ENCODE data around the gene PLEKHG2. TPM values are rescaled to one million over a fixed set of nuclear protein-coding genes. Genes with fewer than 3 reads are reported as not detected.

The PLEKHG2 gene
- total RNA-seq, 1 donor from 2014 or later = 172 TPM

GRCh38 chr19:39444598-39445195 is 32.2 kb downstream of the PLEKHG2 start:
- Mint-ChIP-seq H3K27me3 (ENCODE audit: unreplicated experiment) (peaks cover 11% of the 10 kb centered on the region), H3K9me3 (ENCODE audit: unreplicated experiment) (no peaks in the 10 kb centered on the region), H3K36me3 (ENCODE audit: low read depth, unreplicated experiment) (peaks cover 17% of the 10 kb centered on the region), H3K27ac (ENCODE audit: unreplicated experiment) (peak overlapping the region; percentile 95), H3K4me1 (ENCODE audit: unreplicated experiment) (peaks cover 32% of the 10 kb centered on the region), H3K4me3 (ENCODE audit: unreplicated experiment) (peak overlapping the region; percentile 99)
- DNase-seq (ENCODE audit: low spot score) = no peak
- no peak for TF ChIP-seq CTCF (IDR thresholded peaks at IDR 0.05; ENCODE audit: unreplicated experiment)

GRCh38 chr19:39445196-39446111 is 33.0 kb downstream of the PLEKHG2 start, which contains the start of gene SUPT5H:
Gene SUPT5H, plus strand, starts transcription at chr19:39445582. Its CDS starts 309 bp downstream, at chr19:39445891.
- Mint-ChIP-seq H3K4me3 (ENCODE audit: unreplicated experiment) (peak within 1 kb of the TSS; percentile 99), H3K9me3 (ENCODE audit: unreplicated experiment) (no peaks in the 10 kb centered on the region), H3K36me3 (ENCODE audit: low read depth, unreplicated experiment) (peaks cover 17% of the 10 kb centered on the region), H3K27me3 (ENCODE audit: unreplicated experiment) (peaks cover 11% of the 10 kb centered on the region), H3K4me1 (ENCODE audit: unreplicated experiment) (peaks cover 32% of the 10 kb centered on the region), H3K27ac (ENCODE audit: unreplicated experiment) (peak within 1 kb of the TSS; percentile 95)
- no peak for TF ChIP-seq CTCF (IDR thresholded peaks at IDR 0.05; ENCODE audit: unreplicated experiment)
- DNase-seq (ENCODE audit: low spot score) = peak; percentile 94

GRCh38 chr19:39446365-39447084 is 34.1 kb downstream of the PLEKHG2 start:
- H3K4me3 Mint-ChIP-seq (ENCODE audit: unreplicated experiment) = peak overlapping the region; percentile 99
- no peak for DNase-seq (ENCODE audit: low spot score)
- peak overlapping the region; percentile 33 for H3K27ac Mint-ChIP-seq (ENCODE audit: unreplicated experiment)

GRCh38 chr19:39448271-39448670 is 35.8 kb downstream of the PLEKHG2 start:
- Mint-ChIP-seq H3K4me3 (ENCODE audit: unreplicated experiment) (peak overlapping the region; percentile 1), H3K27ac (ENCODE audit: unreplicated experiment) (no peak overlapping the region), H3K36me3 (ENCODE audit: low read depth, unreplicated experiment) (peaks cover 32% of the 10 kb centered on the region), H3K9me3 (ENCODE audit: unreplicated experiment) (no peaks in the 10 kb centered on the region), H3K4me1 (ENCODE audit: unreplicated experiment) (peaks cover 36% of the 10 kb centered on the region), H3K27me3 (ENCODE audit: unreplicated experiment) (peaks cover 12% of the 10 kb centered on the region)
- no peak for TF ChIP-seq CTCF (IDR thresholded peaks at IDR 0.05; ENCODE audit: unreplicated experiment)
- no peak for DNase-seq (ENCODE audit: low spot score)

More at GRCh38 chr19:39446365-39447084, 34.1 kb downstream of the PLEKHG2 start:
- Mint-ChIP-seq H3K9me3 (ENCODE audit: unreplicated experiment) (no peaks in the 10 kb centered on the region), H3K4me1 (ENCODE audit: unreplicated experiment) (peaks cover 32% of the 10 kb centered on the region), H3K27me3 (ENCODE audit: unreplicated experiment) (peaks cover 11% of the 10 kb centered on the region), H3K36me3 (ENCODE audit: low read depth, unreplicated experiment) (peaks cover 18% of the 10 kb centered on the region)
- TF ChIP-seq CTCF (IDR thresholded peaks at IDR 0.05; ENCODE audit: unreplicated experiment) = no peak
